NCI-H2107 treated with DMSO at 0.1 percent for 48 hours (cell line): ENCODE data around the gene PYCARD.
"Not testable (repeated sequence)": the region's sequence is repeated elsewhere in the genome, so short reads cannot be mapped to it uniquely, and the experiment has no call there.

Experiments
- DNase-seq: peaks from one replicate; lab custom pipeline; 2025; ENCODE audit not compliant: unreplicated experiment; lab: John Stamatoyannopoulos, UW

The PYCARD gene

DNA sequence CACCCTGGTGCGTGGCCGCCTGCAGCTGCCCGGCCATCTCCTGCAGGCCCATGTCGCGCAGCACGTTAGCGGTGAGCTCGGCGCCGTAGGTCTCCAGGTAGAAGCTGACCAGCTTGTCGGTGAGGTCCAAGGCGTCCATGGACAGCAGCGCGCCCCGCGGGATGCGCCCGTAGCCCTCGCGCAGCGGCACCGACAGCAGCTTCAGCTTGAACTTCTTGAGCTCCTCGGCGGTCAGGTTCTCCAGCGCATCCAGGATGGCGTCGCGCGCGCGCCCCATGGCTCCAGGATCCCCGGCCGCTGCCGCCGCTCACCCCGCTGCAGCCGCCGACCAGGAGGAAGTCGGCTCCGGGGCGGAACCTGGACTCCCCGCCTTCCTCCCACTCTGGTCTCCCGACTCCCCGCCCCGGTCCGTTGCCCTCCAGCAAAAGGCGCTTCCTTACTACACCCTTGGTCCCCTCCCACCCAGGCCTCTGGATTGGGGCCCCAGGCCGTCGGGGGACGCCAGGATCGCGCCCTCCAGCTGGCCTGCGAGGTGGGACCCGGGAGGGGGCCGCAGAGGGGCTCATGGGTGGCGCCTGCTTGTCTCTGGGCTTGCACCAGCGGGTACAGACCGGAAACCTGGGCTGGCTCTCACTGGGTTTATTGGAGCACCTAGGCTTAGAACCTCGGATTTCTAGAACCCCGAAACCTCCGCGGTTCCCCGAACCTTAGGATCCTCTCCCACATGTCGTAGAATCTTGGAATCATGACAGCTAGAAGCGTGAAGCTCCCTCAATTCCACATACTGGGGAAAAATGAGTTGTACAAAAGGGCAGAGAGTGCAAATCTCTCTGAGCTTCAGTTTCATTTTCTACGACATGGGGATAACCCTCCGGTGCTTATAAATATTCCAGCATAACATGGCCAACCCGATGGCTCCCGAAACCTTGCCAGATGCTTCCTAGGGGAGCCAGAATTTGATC, at the start of gene PYCARD:
Gene PYCARD, minus strand, starts transcription at position 347 of the 962 bp plus-strand sequence. Its CDS starts 70 bp downstream, at position 277.
- DNase-seq: no peak

- no peak for DNase-seq
These were observed 48.9 kb upstream of the PYCARD start for GRCh38 chr16:31251435-31251834.

GRCh38 chr16:31250782-31251384, 48.3 kb upstream of the PYCARD start:
- DNase-seq: no peak

GRCh38 chr16:31248344-31248743, 45.8 kb upstream of the PYCARD start:
- no peak for DNase-seq

DNA sequence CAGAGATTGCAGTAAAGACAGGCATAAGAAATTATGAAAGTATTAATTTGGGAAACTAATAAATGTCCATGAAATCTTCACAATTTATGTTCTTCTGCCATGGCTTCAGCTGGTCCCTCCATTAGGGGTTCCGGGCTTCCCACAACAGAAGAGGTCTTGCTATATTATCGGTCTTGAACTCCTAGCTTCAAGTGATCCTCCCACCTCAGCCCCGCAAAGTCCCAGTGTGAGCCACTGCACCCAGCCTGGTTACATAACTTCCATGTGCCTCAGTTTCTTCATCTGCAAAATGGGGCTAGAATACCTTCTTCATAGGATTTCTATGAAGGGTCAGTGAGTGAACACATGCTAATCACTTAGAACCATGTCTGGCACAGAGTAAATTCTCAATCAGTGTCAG, 43.7 kb upstream of the PYCARD start:
- DNase-seq: no peak

GRCh38 chr16:31245598-31245997, 43.0 kb upstream of the PYCARD start:
- DNase-seq: not testable (repeated sequence)

DNA sequence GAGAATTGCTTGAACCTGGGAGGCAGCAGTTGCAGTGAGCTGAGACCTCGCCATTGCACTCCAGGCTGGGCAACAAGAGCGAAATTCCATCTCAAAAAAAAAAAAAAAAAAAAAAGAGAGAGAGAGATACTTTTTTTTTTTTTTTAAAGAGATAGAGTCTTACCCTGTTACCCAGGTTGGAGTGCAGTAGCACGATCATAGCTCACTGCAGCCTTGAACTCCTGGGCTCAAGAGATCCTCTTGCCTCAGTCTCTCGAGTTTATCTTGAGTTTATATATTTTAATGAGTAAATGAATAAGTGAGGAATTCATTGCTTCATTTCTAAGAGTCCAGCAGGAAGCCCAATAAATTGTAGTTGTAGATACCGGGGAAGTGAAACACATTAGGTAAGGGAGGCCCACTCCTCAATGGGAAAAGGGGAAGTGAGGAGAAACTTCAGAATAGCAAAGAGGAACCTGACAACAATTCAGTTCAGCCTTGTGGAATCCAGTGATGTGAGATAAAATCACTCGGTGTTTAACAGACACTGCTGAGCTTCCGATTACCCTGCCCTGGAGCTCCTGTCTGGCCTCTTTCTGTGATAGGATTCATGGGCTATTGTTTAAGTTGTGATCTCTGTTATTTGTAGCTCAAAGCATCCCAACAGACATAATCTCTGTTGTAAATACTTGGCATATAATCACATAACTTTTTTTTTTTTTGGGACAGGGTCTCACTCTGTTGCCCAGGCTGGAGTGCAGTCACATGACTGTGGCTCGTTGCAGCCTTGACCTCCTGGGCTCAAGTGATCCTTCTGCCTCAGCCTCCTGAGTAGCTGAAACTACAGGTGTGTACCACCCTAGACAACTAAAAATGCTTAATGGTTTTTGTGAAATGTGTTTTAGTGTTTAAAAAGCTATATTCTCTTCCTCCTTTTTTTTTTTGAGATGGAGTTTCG, 41.4 kb upstream of the PYCARD start:
- no peak for DNase-seq

GRCh38 chr16:31242206-31242605, 39.6 kb upstream of the PYCARD start:
- no peak for DNase-seq

GRCh38 chr16:31238041-31238440, 35.5 kb upstream of the PYCARD start:
- DNase-seq: no peak

DNA sequence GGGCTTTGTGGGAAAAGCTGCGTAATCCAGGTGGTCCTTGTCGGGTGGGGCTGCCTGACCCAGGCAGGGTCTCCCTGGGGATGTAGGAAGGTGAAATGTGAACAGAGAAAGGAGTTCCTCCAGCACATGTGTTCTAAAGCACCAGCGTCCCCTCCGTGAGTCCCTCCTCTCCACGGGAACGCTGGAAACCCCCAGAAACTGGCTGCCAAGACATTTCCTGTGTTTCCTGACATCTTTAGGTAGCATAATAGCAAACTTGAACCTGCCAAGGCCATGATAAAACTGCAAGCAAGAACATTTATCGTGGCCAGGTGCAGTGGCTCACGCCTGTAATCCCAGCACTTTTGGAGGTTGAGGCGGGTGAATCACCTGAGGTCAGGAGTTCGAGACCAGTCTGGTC, 26.9 kb upstream of the PYCARD start:
- no peak for DNase-seq

GRCh38 chr16:31228206-31228605, 25.6 kb upstream of the PYCARD start:
- DNase-seq: no peak

GRCh38 chr16:31225193-31225592, 22.6 kb upstream of the PYCARD start:
- no peak for DNase-seq

DNA sequence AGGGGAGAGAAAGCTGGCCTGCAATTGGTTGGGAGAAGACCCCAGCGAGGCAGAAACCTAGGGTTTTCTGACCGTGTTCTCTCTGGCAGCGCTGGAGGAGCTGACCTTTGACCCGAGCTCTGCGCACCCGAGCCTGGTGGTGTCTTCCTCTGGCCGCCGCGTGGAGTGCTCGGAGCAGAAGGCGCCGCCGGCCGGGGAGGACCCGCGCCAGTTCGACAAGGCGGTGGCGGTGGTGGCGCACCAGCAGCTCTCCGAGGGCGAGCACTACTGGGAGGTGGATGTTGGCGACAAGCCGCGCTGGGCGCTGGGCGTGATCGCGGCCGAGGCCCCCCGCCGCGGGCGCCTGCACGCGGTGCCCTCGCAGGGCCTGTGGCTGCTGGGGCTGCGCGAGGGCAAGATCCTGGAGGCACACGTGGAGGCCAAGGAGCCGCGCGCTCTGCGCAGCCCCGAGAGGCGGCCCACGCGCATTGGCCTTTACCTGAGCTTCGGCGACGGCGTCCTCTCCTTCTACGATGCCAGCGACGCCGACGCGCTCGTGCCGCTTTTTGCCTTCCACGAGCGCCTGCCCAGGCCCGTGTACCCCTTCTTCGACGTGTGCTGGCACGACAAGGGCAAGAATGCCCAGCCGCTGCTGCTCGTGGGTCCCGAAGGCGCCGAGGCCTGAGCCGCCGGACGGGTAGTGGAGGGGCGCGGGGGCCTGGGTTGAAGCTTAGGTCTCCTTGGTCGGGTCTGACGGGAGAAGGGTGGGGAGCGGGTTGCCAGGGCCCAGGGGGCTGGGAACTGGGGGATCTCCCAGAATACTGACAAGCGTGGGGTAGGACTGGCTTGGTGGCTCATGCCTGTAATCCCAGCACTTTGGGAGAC, 21.8 kb upstream of the PYCARD start:
- DNase-seq: no peak

DNA sequence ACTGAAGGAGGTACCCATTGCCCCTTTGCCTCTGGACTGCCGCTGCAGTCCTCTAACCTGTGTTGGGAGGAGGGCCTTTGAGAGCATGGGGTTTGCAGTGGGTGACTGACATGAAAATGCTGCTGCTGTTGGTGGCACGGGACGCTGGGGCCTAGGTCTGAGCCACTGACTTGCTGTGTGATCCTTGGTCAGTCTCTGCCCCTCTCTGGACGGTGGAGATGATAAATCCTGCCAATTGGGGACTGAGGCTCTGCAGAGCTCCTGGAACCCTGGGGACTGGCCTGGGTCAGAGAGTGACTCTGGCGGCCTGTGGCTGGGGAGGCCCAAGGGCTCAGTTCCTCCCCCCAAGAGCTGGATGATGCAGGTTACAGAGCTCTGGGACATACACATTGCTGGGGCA, 20.5 kb upstream of the PYCARD start:
- DNase-seq: no peak

DNA sequence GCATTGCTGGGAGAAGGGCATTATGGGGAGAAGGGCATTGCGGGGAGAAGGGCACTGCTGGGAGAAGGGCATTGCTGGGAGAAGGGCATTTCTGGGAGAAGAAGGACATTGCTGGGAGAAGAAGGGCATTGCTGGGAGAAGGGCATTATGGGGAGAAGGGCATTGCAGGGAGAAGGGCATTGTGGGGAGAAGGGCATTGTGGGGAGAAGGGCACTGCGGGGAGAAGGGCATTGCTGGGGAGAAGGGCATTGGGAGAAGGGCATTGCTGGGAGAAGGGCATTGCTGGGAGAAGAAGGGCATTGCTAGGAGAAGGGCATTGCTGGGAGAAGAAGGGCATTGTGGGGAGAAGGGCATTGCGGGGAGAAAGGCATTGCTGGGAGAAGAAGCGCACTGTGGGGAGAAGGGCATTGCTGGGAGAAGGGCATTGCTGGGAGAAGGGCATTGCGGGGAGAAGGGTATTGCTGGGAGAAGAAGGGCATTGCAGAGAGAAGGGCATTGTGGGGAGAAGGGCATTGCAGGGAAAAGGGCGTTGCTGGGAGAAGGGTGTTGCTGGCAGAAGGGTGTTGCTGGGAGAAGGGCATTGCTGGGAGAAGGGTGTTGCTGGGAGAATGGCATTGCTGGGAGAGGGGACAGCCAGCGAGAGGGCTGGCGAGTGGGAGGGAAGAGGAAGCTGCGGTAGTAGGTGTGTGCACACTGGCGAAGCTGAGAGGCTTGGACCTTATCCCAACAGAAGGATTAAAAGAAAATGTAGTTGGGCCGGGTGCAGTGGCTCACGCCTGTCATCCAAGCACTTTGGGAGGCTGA, 19.0 kb upstream of the PYCARD start:
- DNase-seq: no peak

DNA sequence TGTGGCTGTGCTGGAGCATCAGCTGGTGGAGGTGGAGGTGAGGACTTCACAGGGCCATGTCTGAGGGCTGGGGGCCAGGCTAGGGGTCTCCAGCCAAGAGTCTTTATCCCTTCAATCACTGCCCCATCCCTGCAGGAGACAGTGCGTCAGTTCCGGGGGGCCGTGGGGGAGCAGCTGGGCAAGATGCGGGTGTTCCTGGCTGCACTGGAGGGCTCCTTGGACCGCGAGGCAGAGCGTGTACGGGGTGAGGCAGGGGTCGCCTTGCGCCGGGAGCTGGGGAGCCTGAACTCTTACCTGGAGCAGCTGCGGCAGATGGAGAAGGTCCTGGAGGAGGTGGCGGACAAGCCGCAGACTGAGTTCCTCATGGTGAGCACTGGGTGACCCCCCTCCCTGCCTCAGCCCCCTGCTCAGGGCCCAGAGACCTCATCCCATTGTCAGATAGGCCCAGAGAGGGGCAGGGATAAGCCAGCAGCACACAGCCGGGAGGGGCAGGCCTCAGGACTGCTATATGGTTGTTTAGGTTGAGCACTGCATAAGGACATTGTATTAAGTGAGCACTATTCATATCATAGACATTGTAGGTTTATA, 16.7 kb upstream of the PYCARD start:
- DNase-seq: no peak

DNA sequence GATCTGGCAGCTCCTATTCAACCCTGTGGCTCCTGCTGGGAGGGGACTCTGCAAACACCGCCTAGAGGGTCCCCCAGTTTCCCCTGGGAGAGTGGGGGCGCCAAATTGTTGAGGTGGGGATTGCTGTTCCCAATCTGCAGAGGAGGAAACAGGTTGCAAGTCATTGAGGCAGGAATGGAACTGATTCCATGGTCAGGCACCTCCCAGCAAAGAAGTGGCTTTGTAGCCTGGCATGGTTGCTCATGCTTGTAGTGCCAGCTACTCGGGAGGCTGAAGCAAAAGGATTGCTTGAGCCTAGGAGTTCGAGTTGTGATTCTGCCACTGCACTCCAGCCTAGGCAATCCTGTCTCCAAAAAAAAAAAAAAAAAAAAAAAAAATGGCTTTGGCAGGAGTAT, 14.6 kb upstream of the PYCARD start:
- DNase-seq: no peak

GRCh38 chr16:31216422-31217135, 14.0 kb upstream of the PYCARD start, which contains the start of gene PYDC1:
Gene PYDC1, minus strand, starts transcription at chr16:31217135. Its CDS starts 107 bp downstream, at chr16:31217028.
- no peak for DNase-seq
